ENCODE results near the gene LMTK3.

LMTK3 gene

GRCh38 chr19:48450863-48451262, 60.8 kb downstream of the LMTK3 start:
- no peak for DNase-seq (ENCODE audit: low read depth)
- no peak for TF ChIP-seq CTCF (IDR thresholded peaks at IDR 0.05; ENCODE audit: insufficient read depth, low read depth, low read length, missing control alignments)
- H3K4me3 ChIP-seq (ENCODE audit: low read length) = no peak overlapping the region

- no peak for TF ChIP-seq CTCF (IDR thresholded peaks at IDR 0.05; ENCODE audit: insufficient read depth, low read depth, low read length, missing control alignments)
- no peak overlapping the region for H3K4me3 ChIP-seq (ENCODE audit: low read length)
- no peak for DNase-seq (ENCODE audit: low read depth)
Observed at GRCh38 chr19:48450441-48450840, 61.2 kb downstream of the LMTK3 start.

- DNase-seq (ENCODE audit: low read depth) = no peak
- H3K4me3 ChIP-seq (ENCODE audit: low read length) = no peak overlapping the region
- TF ChIP-seq CTCF (IDR thresholded peaks at IDR 0.05; ENCODE audit: insufficient read depth, low read depth, low read length, missing control alignments) = no peak
Observed at GRCh38 chr19:48448563-48448962, 63.1 kb downstream of the LMTK3 start.

- no peak for TF ChIP-seq CTCF (IDR thresholded peaks at IDR 0.05; ENCODE audit: insufficient read depth, low read depth, low read length, missing control alignments)
- peak overlapping the region; percentile 99 for H3K4me3 ChIP-seq (ENCODE audit: low read length)
- DNase-seq (ENCODE audit: low read depth) = no peak
Observed at GRCh38 chr19:48446579-48446978, 65.1 kb downstream of the LMTK3 start.

- peak within 1 kb of the TSS; percentile 99 for H3K4me3 ChIP-seq (ENCODE audit: low read length)
- peak; percentile 3 for TF ChIP-seq CTCF (IDR thresholded peaks at IDR 0.05; ENCODE audit: insufficient read depth, low read depth, low read length, missing control alignments)
Observed at GRCh38 chr19:48445606-48446481, 65.8 kb downstream of the LMTK3 start, which contains the start of gene GRWD1. GRWD1 (plus strand) TSS chr19:48445983; CDS start chr19:48446006, 23 bp downstream.

GRCh38 chr19:48445256-48445605, 66.4 kb downstream of the LMTK3 start:
- peak; percentile 86 for DNase-seq (ENCODE audit: low read depth)
- peak overlapping the region; percentile 99 for H3K4me3 ChIP-seq (ENCODE audit: low read length)
- peak; percentile 57 for TF ChIP-seq CTCF (IDR thresholded peaks at IDR 0.05; ENCODE audit: insufficient read depth, low read depth, low read length, missing control alignments)

More at GRCh38 chr19:48445606-48446481, 65.8 kb downstream of the LMTK3 start, which contains the start of gene GRWD1:
- peak; percentile 98 for DNase-seq (ENCODE audit: low read depth)

GRCh38 chr19:48444936-48445200, 66.8 kb downstream of the LMTK3 start:
- peak overlapping the region; percentile 99 for H3K4me3 ChIP-seq (ENCODE audit: low read length)
- no peak for TF ChIP-seq CTCF (IDR thresholded peaks at IDR 0.05; ENCODE audit: insufficient read depth, low read depth, low read length, missing control alignments)
- no peak for DNase-seq (ENCODE audit: low read depth)
